PC-3 (cell line): Measurements from ENCODE around the gene RFC4.

Experiments used
- CTCF ChIP-seq: fragments of 300-600 bp; sonication (generic); conservative IDR thresholded peaks from 2 replicates; pipeline ENCODE4 v1.5.1; 2017; ENCODE audit warnings: antibody characterized with exemption, low read depth, mild to moderate bottlenecking, low read length
- EZH2 ChIP-seq: fragments of 300-600 bp; sonication (generic); IDR thresholded peaks from one replicate; pipeline ENCODE4 v1.6.1; 2017; ENCODE audit warnings: antibody characterized with exemption, mild to moderate bottlenecking, low read length; ENCODE audit not compliant: unreplicated experiment
- EZH2phosphoT487 ChIP-seq: fragments of 300-600 bp; sonication (generic); IDR thresholded peaks from 2 replicates; pipeline ENCODE4 v1.6.1; 2018; ENCODE audit warnings: mild to moderate bottlenecking, antibody characterized with exemption, low read length, borderline replicate concordance

- TF ChIP-seq EZH2 = no peak
- no peak for TF ChIP-seq CTCF
- no peak for TF ChIP-seq EZH2phosphoT487
Measured at GRCh38 chr3:186852994-186853393, 46.7 kb upstream of the RFC4 start.
